ENCODE measurements around the gene RNF157. TPM values are rescaled to one million over a fixed set of nuclear protein-coding genes. Genes with fewer than 3 reads are reported as not detected.

The RNF157 gene
- total RNA-seq, 2 experiments from 2014 or later = 16.0 to 21.1 TPM

GRCh38 chr17:76146053-76146851, 94.0 kb downstream of the RNF157 start:
- CTCF ChIA-PET = interaction anchor here (1.4 to 4.9 kb wide), 3 partner anchors 33 to 134 kb away, joined by 6 to 19 read pairs (median 6); no protein-coding TSS in a partner anchor
- POLR2A ChIA-PET = interaction anchor here (1.0 to 1.2 kb wide), 3 partner anchors 111 to 121 kb away, joined by 4 read pairs; partner anchors contain the start of gene UBALD2

- ChIA-PET CTCF (interaction anchor here (1.3 to 4.9 kb wide), 5 partner anchors 24 to 135 kb away, joined by 3 to 19 read pairs (median 6); no protein-coding TSS in a partner anchor), POLR2A (interaction anchor here (0.5 to 1.2 kb wide), 5 partner anchors 34 to 123 kb away, joined by 3 to 4 read pairs (median 4); partner anchors contain the start of gene UBALD2)
Measured at GRCh38 chr17:76145231-76146052, 94.9 kb downstream of the RNF157 start.

- POLR2A ChIA-PET = interaction anchor here (0.5 to 1.3 kb wide), 4 partner anchors 37 to 126 kb away, joined by 3 to 6 read pairs (median 4); no protein-coding TSS in a partner anchor
- CTCF ChIA-PET = interaction anchor here (0.6 to 4.9 kb wide), 7 partner anchors 21 to 137 kb away, joined by 4 to 19 read pairs (median 6); partner anchors contain the start of gene UBALD2
Measured at GRCh38 chr17:76142585-76143041, 97.7 kb downstream of the RNF157 start.

- POLR2A ChIA-PET = interaction anchor here (0.5 to 1.0 kb wide), 2 partner anchors 105 to 126 kb away, joined by 3 read pairs; no protein-coding TSS in a partner anchor
- CTCF ChIA-PET = interaction anchor here (1.2 to 4.9 kb wide), 4 partner anchors 21 to 137 kb away, joined by 4 to 19 read pairs (median 8); no protein-coding TSS in a partner anchor
Measured at GRCh38 chr17:76142039-76142584, 98.2 kb downstream of the RNF157 start.

GRCh38 chr17:76141212-76142038, 98.9 kb downstream of the RNF157 start, which contains the start of gene FOXJ1:
FOXJ1 (minus strand) TSS chr17:76141245; CDS start chr17:76140395, 850 bp downstream.
- POLR2A ChIA-PET = interaction anchor here (0.6 to 0.9 kb wide), 4 partner anchors 40 to 359 kb away, joined by 3 to 4 read pairs (median 3); no protein-coding TSS in a partner anchor

GRCh38 chr17:76140661-76141211, 99.6 kb downstream of the RNF157 start:
- CTCF ChIA-PET = interaction anchor here (0.9 to 2.6 kb wide), 5 partner anchors 11 to 139 kb away, joined by 3 to 8 read pairs (median 4); no protein-coding TSS in a partner anchor
- POLR2A ChIA-PET = interaction anchor here (0.6 to 0.9 kb wide), 4 partner anchors 40 to 358 kb away, joined by 3 to 4 read pairs (median 3); no protein-coding TSS in a partner anchor

More at GRCh38 chr17:76141212-76142038, 98.9 kb downstream of the RNF157 start, which contains the start of gene FOXJ1:
- CTCF ChIA-PET = interaction anchor here (0.9 to 4.9 kb wide), 6 partner anchors 11 to 138 kb away, joined by 3 to 19 read pairs (median 4); no protein-coding TSS in a partner anchor

- ChIA-PET CTCF (interaction anchor here (0.9 to 2.6 kb wide), 5 partner anchors 11 to 139 kb away, joined by 3 to 8 read pairs (median 4); no protein-coding TSS in a partner anchor), POLR2A (interaction anchor here (0.7 kb wide), 1 partner anchor 131 kb away, joined by 3 read pairs; no protein-coding TSS in a partner anchor)
Measured at GRCh38 chr17:76139801-76140660, 100.3 kb downstream of the RNF157 start.

- POLR2A ChIA-PET = no interaction called here
- CTCF ChIA-PET = no interaction called here
Measured at GRCh38 chr17:76138896-76139752, 101.2 kb downstream of the RNF157 start.

- CTCF ChIA-PET = no interaction called here
- POLR2A ChIA-PET = no interaction called here
Measured at GRCh38 chr17:76138234-76138895, 101.9 kb downstream of the RNF157 start.

GRCh38 chr17:76137351-76138233, 102.7 kb downstream of the RNF157 start:
- ChIA-PET POLR2A (no interaction called here), CTCF (no interaction called here)

- CTCF ChIA-PET = no interaction called here
- POLR2A ChIA-PET = no interaction called here
Measured at GRCh38 chr17:76137001-76137350, 103.3 kb downstream of the RNF157 start.

GRCh38 chr17:76136276-76137000, 103.9 kb downstream of the RNF157 start:
- CTCF ChIA-PET = no interaction called here
- POLR2A ChIA-PET = no interaction called here

- CTCF ChIA-PET = no interaction called here
- POLR2A ChIA-PET = no interaction called here
Measured at GRCh38 chr17:76135810-76136188, 104.5 kb downstream of the RNF157 start.

Data from activated CD8-positive, alpha-beta memory T cell treated with anti-CD3 and anti-CD28 coated beads for 36 hours (primary cell).